Liver (tissue), 3 donors: Measurements from ENCODE around the gene ASB11.

ENCODE experiments used
- ATF3 ChIP-seq: IDR thresholded peaks from 2 replicates; pipeline ENCODE4 v1.6.1; 2016; ENCODE audit warnings: antibody characterized with exemption
- CTCF ChIP-seq: fragments of 150-350 bp; IDR thresholded peaks from 2 replicates; pipeline ENCODE4 v1.5.1; 2017; ENCODE audit warnings: improper control_type of control experiment, low read depth, low read length; ENCODE audit not compliant: missing input control
- GABPA ChIP-seq, 2 donors: IDR thresholded peaks in 1 of 2; conservative IDR thresholded peaks in 1 of 2; 2 replicates each; pipeline ENCODE4 v1.6.1; 2016; ENCODE audit warnings: antibody characterized with exemption in 2 of 2, mild to moderate bottlenecking in 1 of 2, moderate library complexity in 1 of 2
- MAX ChIP-seq: IDR thresholded peaks from 2 replicates; pipeline ENCODE4 v1.6.1; 2016; ENCODE audit warnings: antibody characterized with exemption
- REST ChIP-seq: IDR thresholded peaks from 2 replicates; pipeline ENCODE4 v1.6.1; 2016; ENCODE audit warnings: antibody characterized with exemption, mild to moderate bottlenecking
- RXRA ChIP-seq, 2 donors: IDR thresholded peaks; 2 replicates each; pipeline ENCODE4 v1.6.1; 2017 to 2018; ENCODE audit warnings: antibody characterized with exemption in 2 of 2, mild to moderate bottlenecking in 1 of 2
- YY1 ChIP-seq: IDR thresholded peaks from 2 replicates; pipeline ENCODE4 v1.6.1; 2016; ENCODE audit warnings: antibody characterized with exemption, mild to moderate bottlenecking
- donor health status: healthy.
- donor health status: healthy.

- no peak for TF ChIP-seq GABPA (IDR thresholded peaks at IDR 0.05 in 1 of 2, conservative IDR thresholded peaks at IDR 0.05 in 1 of 2)
- peak; percentile 55 for TF ChIP-seq CTCF
- TF ChIP-seq YY1: no peak
- TF ChIP-seq RXRA (IDR thresholded peaks at IDR 0.05): no peak
- no peak for TF ChIP-seq MAX
- no peak for TF ChIP-seq ATF3
- TF ChIP-seq REST: no peak
These were observed 72.4 kb downstream of the ASB11 start for GRCh38 chrX:15242899-15243555.
